Glutamatergic neuron (in vitro differentiated cells): ENCODE measurements around the gene SUDS3. TPM values are rescaled to one million over a fixed set of nuclear protein-coding genes. Genes with fewer than 3 reads are reported as not detected.
"Not testable (repeated sequence)": the region's sequence is repeated elsewhere in the genome, so short reads cannot be mapped to it uniquely, and the experiment has no call there.

ENCODE experiments used
- DNase-seq: peaks from one replicate; pipeline ENCODE4 v3.0.0; 2022
- H3K27ac Mint-ChIP-seq: one replicate; pipeline ENCODE4 v1.8.0; 2020; ENCODE audit warnings: mild to moderate bottlenecking, mixed read lengths, inconsistent platforms; ENCODE audit not compliant: unreplicated experiment
- H3K27me3 Mint-ChIP-seq: one replicate; pipeline ENCODE4 v1.8.0; 2020; ENCODE audit warnings: mild to moderate bottlenecking, moderate library complexity, mixed read lengths, inconsistent platforms; ENCODE audit not compliant: unreplicated experiment
- H3K36me3 Mint-ChIP-seq: one replicate; pipeline ENCODE4 v1.8.0; 2020; ENCODE audit warnings: mild to moderate bottlenecking, mixed read lengths, inconsistent platforms; ENCODE audit not compliant: unreplicated experiment
- H3K4me1 Mint-ChIP-seq: one replicate; pipeline ENCODE4 v1.8.0; 2020; ENCODE audit warnings: mild to moderate bottlenecking, low read depth, mixed read lengths, inconsistent platforms; ENCODE audit not compliant: unreplicated experiment
- H3K4me3 Mint-ChIP-seq: one replicate; pipeline ENCODE4 v1.8.0; 2020; ENCODE audit warnings: mild to moderate bottlenecking, mixed read lengths, inconsistent platforms; ENCODE audit not compliant: unreplicated experiment
- H3K9me3 Mint-ChIP-seq: one replicate; pipeline ENCODE4 v1.8.0; 2020; ENCODE audit warnings: mild to moderate bottlenecking, moderate library complexity, mixed read lengths, inconsistent platforms; ENCODE audit not compliant: unreplicated experiment
- total RNA-seq: library from RNA; stranded (reverse); fragmentation: NEBNext Ultra II Directional; extraction: Animal tissue kit (Norgen Biotek cat#: 25700); gene quantifications from one replicate; pipeline ENCODE4 v1.2.1, GENCODE V29; 2021; ENCODE audit not compliant: unreplicated experiment
- TF ChIP-seq, protein P1 (sequence below): fragments of 200-600 bp; sonication (generic); IDR thresholded peaks from one replicate; pipeline ENCODE4 v1.5.0; 2021; ENCODE audit not compliant: partially characterized antibody, unreplicated experiment

The SUDS3 gene
- total RNA-seq, 1 donor from 2014 or later: 32.5 TPM

DNA sequence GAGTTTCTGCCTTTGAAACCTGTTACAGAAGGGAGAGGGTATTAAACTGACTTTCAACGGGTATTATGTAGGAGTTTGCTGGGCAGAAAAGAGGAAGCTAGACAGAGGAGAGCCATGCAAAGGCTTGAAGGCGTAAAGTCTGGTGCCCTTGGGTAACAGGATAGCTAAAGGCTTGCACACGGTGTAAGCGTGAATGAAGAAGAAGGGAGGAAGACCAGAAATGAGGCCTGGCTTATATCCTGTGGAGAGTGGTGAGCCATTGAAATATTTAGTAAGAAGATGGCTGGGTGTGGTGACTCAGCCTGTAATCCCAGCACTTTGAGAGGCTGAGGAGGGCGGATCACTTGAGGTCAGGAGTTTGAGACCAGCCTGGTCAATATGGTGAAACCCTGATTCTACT is 22.6 kb downstream of the SUDS3 start:
- H3K27ac Mint-ChIP-seq: no peak overlapping the region
- H3K27me3 Mint-ChIP-seq: no peaks in the 10 kb centered on the region
- TF ChIP-seq, protein P1, sequence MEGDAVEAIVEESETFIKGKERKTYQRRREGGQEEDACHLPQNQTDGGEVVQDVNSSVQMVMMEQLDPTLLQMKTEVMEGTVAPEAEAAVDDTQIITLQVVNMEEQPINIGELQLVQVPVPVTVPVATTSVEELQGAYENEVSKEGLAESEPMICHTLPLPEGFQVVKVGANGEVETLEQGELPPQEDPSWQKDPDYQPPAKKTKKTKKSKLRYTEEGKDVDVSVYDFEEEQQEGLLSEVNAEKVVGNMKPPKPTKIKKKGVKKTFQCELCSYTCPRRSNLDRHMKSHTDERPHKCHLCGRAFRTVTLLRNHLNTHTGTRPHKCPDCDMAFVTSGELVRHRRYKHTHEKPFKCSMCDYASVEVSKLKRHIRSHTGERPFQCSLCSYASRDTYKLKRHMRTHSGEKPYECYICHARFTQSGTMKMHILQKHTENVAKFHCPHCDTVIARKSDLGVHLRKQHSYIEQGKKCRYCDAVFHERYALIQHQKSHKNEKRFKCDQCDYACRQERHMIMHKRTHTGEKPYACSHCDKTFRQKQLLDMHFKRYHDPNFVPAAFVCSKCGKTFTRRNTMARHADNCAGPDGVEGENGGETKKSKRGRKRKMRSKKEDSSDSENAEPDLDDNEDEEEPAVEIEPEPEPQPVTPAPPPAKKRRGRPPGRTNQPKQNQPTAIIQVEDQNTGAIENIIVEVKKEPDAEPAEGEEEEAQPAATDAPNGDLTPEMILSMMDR: no peak
- H3K36me3 Mint-ChIP-seq: no peaks in the 10 kb centered on the region
- H3K9me3 Mint-ChIP-seq: no peaks in the 10 kb centered on the region
- H3K4me3 Mint-ChIP-seq: no peak overlapping the region
- no peaks in the 10 kb centered on the region for H3K4me1 Mint-ChIP-seq
- DNase-seq: no peak

- no peaks in the 10 kb centered on the region for H3K36me3 Mint-ChIP-seq
Measured at GRCh38 chr12:118402251-118402650, 25.9 kb downstream of the SUDS3 start.

GRCh38 chr12:118404876-118405521 is 28.6 kb downstream of the SUDS3 start:
- DNase-seq: peak; percentile 81
- H3K9me3 Mint-ChIP-seq: no peaks in the 10 kb centered on the region
- H3K27ac Mint-ChIP-seq: no peak overlapping the region
- TF ChIP-seq, protein P1: peak; percentile 88
- no peaks in the 10 kb centered on the region for H3K27me3 Mint-ChIP-seq
- H3K4me3 Mint-ChIP-seq: no peak overlapping the region
- H3K36me3 Mint-ChIP-seq: no peaks in the 10 kb centered on the region
- no peaks in the 10 kb centered on the region for H3K4me1 Mint-ChIP-seq

More at GRCh38 chr12:118402251-118402650, 25.9 kb downstream of the SUDS3 start:
- H3K4me3 Mint-ChIP-seq: no peak overlapping the region
- no peak overlapping the region for H3K27ac Mint-ChIP-seq
- no peak for DNase-seq
- no peaks in the 10 kb centered on the region for H3K4me1 Mint-ChIP-seq
- TF ChIP-seq, protein P1: no peak
- H3K9me3 Mint-ChIP-seq: no peaks in the 10 kb centered on the region
- H3K27me3 Mint-ChIP-seq: no peaks in the 10 kb centered on the region

DNA sequence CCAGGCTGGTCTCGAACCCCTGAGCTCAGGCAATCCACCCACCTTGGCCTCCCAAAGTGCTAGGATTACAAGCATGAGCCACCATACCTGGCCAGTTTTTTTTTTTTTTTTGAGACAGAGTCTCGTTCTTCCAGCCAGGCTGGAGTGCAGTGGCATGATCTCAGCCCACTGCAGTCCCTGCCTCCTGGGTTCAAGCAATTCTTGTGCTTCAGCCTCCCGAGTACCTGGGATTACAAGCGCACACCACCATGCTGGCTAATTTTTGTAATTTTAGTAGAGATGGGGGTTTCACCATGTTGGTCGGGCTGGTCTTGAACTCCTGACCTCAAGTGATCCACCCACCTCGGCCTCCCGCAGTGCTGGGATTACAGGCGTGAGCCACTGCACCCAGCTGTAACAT is 31.9 kb downstream of the SUDS3 start:
- H3K36me3 Mint-ChIP-seq: not testable (repeated sequence)

GRCh38 chr12:118409834-118410233 is 33.5 kb downstream of the SUDS3 start:
- H3K4me1 Mint-ChIP-seq: no peaks in the 10 kb centered on the region
- no peak overlapping the region for H3K4me3 Mint-ChIP-seq
- TF ChIP-seq, protein P1: no peak
- no peaks in the 10 kb centered on the region for H3K27me3 Mint-ChIP-seq
- no peak overlapping the region for H3K27ac Mint-ChIP-seq
- no peaks in the 10 kb centered on the region for H3K9me3 Mint-ChIP-seq
- no peak for DNase-seq
- H3K36me3 Mint-ChIP-seq: no peaks in the 10 kb centered on the region

More for the DNA sequence above, 31.9 kb downstream of the SUDS3 start:
- H3K27ac Mint-ChIP-seq: peak overlapping the region; percentile 22
- H3K27me3 Mint-ChIP-seq, H3K4me1 Mint-ChIP-seq, H3K9me3 Mint-ChIP-seq, DNase-seq, H3K4me3 Mint-ChIP-seq: not testable (repeated sequence)
